HepG2 (cell line): Measurements from ENCODE around the gene NECTIN3. TPM values are rescaled to one million over a fixed set of nuclear protein-coding genes. Genes with fewer than 3 reads are reported as not detected.

Source experiments
- ATAC-seq: fragments of 200-7000 bp; cut with Tn5 transposase; 3 replicates; pipeline ENCODE4 v1.9.1; 2020; ENCODE audit warnings: mild to moderate bottlenecking, moderate library complexity
- BruUV-seq: library from RNA; stranded (reverse); fragments of 400-500 nt; replicated peaks from 2 replicates; lab custom pipeline; 2021; lab: Mats Ljungman, UMichigan
- CTCF ChIA-PET: fragments of 300-600 bp; formaldehyde crosslinking; extraction: SDS; loops from one replicate; lab custom pipeline; 2021; ENCODE audit warnings: low total read pairs, inconsistent platforms, low intra/inter-chr PET ratio; lab: Yijun Ruan, JAX
- POLR2A ChIA-PET: fragments of 350-600 bp; sonication (Branson Sonifier 250); formaldehyde crosslinking; loops from one replicate; lab custom pipeline; 2020; ENCODE audit warnings: antibody characterized with exemption, inconsistent platforms; lab: Yijun Ruan, JAX
- DNase-seq: peaks from one replicate; pipeline ENCODE4 v3.0.0-alpha.2; 2015; ENCODE audit warnings: low spot score
- FAIRE-seq: peaks from 3 replicates; lab custom pipeline; 2011; peaks lifted over from hg19 to GRCh38; lab: Jason Lieb, UNC
- H2AFZ ChIP-seq: one replicate; pipeline ENCODE4 v1.6.1; 2011; ENCODE audit warnings: low read length, inconsistent platforms
- H3K27ac ChIP-seq: fragments of 300-600 bp; 3 replicates; pipeline ENCODE4 v1.8.0; 2011; ENCODE audit warnings: mixed run types, mild to moderate bottlenecking, mixed read lengths, low read length, inconsistent platforms; ENCODE audit not compliant: insufficient read depth; ENCODE audit errors: extremely low read length
- H3K27me3 ChIP-seq, 2 experiments: fragments of 200-600 bp in 1 of 2; 2 replicates in 1 of 2; 3 replicates in 1 of 2; pipeline versions ENCODE4 v1.6.0 to v1.8.0; 2011; ENCODE audit warnings: low read length in 2 of 2, mild to moderate bottlenecking in 2 of 2, moderate library complexity in 2 of 2, inconsistent platforms in 1 of 2; ENCODE audit not compliant: insufficient read depth in 2 of 2, control insufficient read depth in 1 of 2
- H3K36me3 ChIP-seq, 2 experiments: fragments of 200-600 bp in 1 of 2; replicated peaks in 1 of 2; 2 replicates in 1 of 2; 3 replicates in 1 of 2; pipeline versions ENCODE4 v1.5.1 to v1.8.0; 2011; ENCODE audit warnings: low read length in 2 of 2, inconsistent platforms in 1 of 2; ENCODE audit not compliant: insufficient read depth in 2 of 2, control insufficient read depth in 1 of 2
- H3K4me1 ChIP-seq: 2 replicates; pipeline ENCODE4 v1.5.1; 2012; ENCODE audit warnings: low read length, inconsistent platforms; ENCODE audit not compliant: insufficient read depth
- H3K4me2 ChIP-seq: 2 replicates; pipeline ENCODE4 v1.6.0; 2011; ENCODE audit warnings: low read depth, low read length, inconsistent platforms
- H3K4me3 ChIP-seq, 3 experiments: fragments of 200-600 bp in 1 of 3; sonication (generic), shearing (Covaris generic) in 1 of 3; replicated peaks in 1 of 3; 2 replicates each; pipeline ENCODE4 v1.5.1; 2011 to 2016; ENCODE audit warnings: low read length in 3 of 3, inconsistent platforms in 2 of 3, low read depth in 2 of 3, mild to moderate bottlenecking in 2 of 3, control low read depth in 1 of 3, mixed read lengths in 1 of 3; ENCODE audit not compliant: insufficient read depth in 1 of 3
- H3K79me2 ChIP-seq: one replicate; pipeline ENCODE4 v1.6.1; 2011; ENCODE audit warnings: low read length, inconsistent platforms; ENCODE audit not compliant: insufficient read depth
- H3K9ac ChIP-seq: 2 replicates; pipeline ENCODE4 v1.6.0; 2011; ENCODE audit warnings: mild to moderate bottlenecking, low read depth, low read length, inconsistent platforms; ENCODE audit not compliant: insufficient read depth
- H3K9me3 ChIP-seq: 2 replicates; pipeline ENCODE4 v1.5.1; 2012; ENCODE audit warnings: mild to moderate bottlenecking, low read length
- H4K20me1 ChIP-seq: 2 replicates; pipeline ENCODE4 v1.6.0; 2011; ENCODE audit warnings: inconsistent platforms, mild to moderate bottlenecking, low read length, moderate library complexity; ENCODE audit not compliant: insufficient read depth
- ATF7 ChIP-seq, 2 experiments: fragments of 450-650 bp in 1 of 2; sonication (generic) in 1 of 2; formaldehyde crosslinking in 1 of 2; IDR thresholded peaks; 2 replicates each; pipeline versions ENCODE4 v1.4.0 to v1.6.1; 2016 to 2020; ENCODE audit warnings: antibody characterized with exemption in 1 of 2, mild to moderate bottlenecking in 1 of 2, missing genetic modification reagents in 1 of 2
- GTF2F1 ChIP-seq: fragments of 150-350 bp; IDR thresholded peaks from 2 replicates; pipeline ENCODE4 v1.6.1; 2014; ENCODE audit warnings: low read length
- MYNN ChIP-seq: sonication (generic); formaldehyde crosslinking; IDR thresholded peaks from 2 replicates; pipeline ENCODE4 v1.4.0; 2020; ENCODE audit warnings: mild to moderate bottlenecking, low read depth, missing genetic modification reagents
- RCOR2 ChIP-seq: IDR thresholded peaks from 2 replicates; pipeline ENCODE4 v1.6.1; 2016; ENCODE audit warnings: missing biosample characterization, missing genetic modification reagents
- SCMH1 ChIP-seq: sonication (generic); formaldehyde crosslinking; IDR thresholded peaks from 2 replicates; pipeline ENCODE4 v1.9.0; 2021; ENCODE audit warnings: missing genetic modification reagents, mild to moderate bottlenecking, borderline replicate concordance
- YEATS2 ChIP-seq: sonication (generic); formaldehyde crosslinking; IDR thresholded peaks from 2 replicates; pipeline ENCODE4 v1.4.0; 2020; ENCODE audit warnings: missing genetic modification reagents, borderline replicate concordance
- ZBTB3 ChIP-seq: sonication (generic); formaldehyde crosslinking; IDR thresholded peaks from 2 replicates; pipeline ENCODE4 v1.4.0; 2020; ENCODE audit warnings: low read depth, mild to moderate bottlenecking, moderate library complexity, missing genetic modification reagents, borderline replicate concordance
- ZFP41 ChIP-seq: sonication (generic); formaldehyde crosslinking; IDR thresholded peaks from 2 replicates; pipeline ENCODE4 v1.4.0; 2020; ENCODE audit warnings: mild to moderate bottlenecking, missing genetic modification reagents, borderline replicate concordance
- ZNF10 ChIP-seq: sonication (generic); formaldehyde crosslinking; IDR thresholded peaks from 2 replicates; pipeline ENCODE4 v1.4.0; 2020; ENCODE audit warnings: mild to moderate bottlenecking, low read depth, missing genetic modification reagents, borderline replicate concordance
- ZNF256 ChIP-seq: sonication (generic); formaldehyde crosslinking; conservative IDR thresholded peaks from 2 replicates; pipeline ENCODE4 v1.4.0; 2020; ENCODE audit warnings: missing genetic modification reagents
- ZNF761 ChIP-seq: sonication (generic); formaldehyde crosslinking; conservative IDR thresholded peaks from 2 replicates; pipeline ENCODE4 v1.4.0; 2020; ENCODE audit warnings: mild to moderate bottlenecking, missing genetic modification reagents
- in situ Hi-C: cut with HindIII; loops from 2 replicates; pipeline ENCODE4 v1.10.0; 2017; ENCODE audit warnings: low pct_unique_long_range_greater_than_20kb; ENCODE audit not compliant: extremely low pct_ligation_motif_present
- intact Hi-C: fragments of 100-400 bp; cut with micrococcal nuclease; formaldehyde crosslinking; loops from one replicate; pipeline ENCODE4 v1.10.0; 2022; ENCODE audit not compliant: unreplicated experiment
- polyA plus RNA-seq, 8 experiments: library from polyadenylated mRNA; depleted of rRNA in 3 of 8; stranded (reverse) in 7 of 8; unstranded in 1 of 8; fragments of >200 nt; fragmentation: Illumina TruSeq in 4 of 8; extraction: Trizol in 4 of 8; gene quantifications; 2 replicates each; pipeline versions ENCODE4 v1.2.1 to v1.2.3, GENCODE V29; 2011 to 2016; ENCODE audit warnings: low read depth in 4 of 8, missing spikeins in 1 of 8, mixed read lengths in 1 of 8; ENCODE audit not compliant: insufficient read depth in 1 of 8
- total RNA-seq, 5 experiments: library from RNA; depleted of rRNA; stranded (reverse); fragments of >200 nt; fragmentation: Illumina TruSeq; extraction: Trizol; gene quantifications; 2 replicates each; pipeline ENCODE4 v1.2.3, GENCODE V29; 2016; ENCODE audit warnings: low read depth in 1 of 5
- TF ChIP-seq, protein P1 (sequence below): sonication (generic); formaldehyde crosslinking; IDR thresholded peaks from 2 replicates; pipeline ENCODE4 v1.8.0; 2022; ENCODE audit warnings: missing genetic modification reagents, mild to moderate bottlenecking, inconsistent platforms, borderline replicate concordance
- TF ChIP-seq, protein P2 (sequence below): sonication (generic); formaldehyde crosslinking; IDR thresholded peaks from 2 replicates; pipeline ENCODE4 v1.9.0; 2022; ENCODE audit warnings: low read depth, missing genetic modification reagents
- TF ChIP-seq, protein P3 (sequence below): sonication (generic); formaldehyde crosslinking; IDR thresholded peaks from 2 replicates; pipeline ENCODE4 v1.5.1; 2020; ENCODE audit warnings: mild to moderate bottlenecking, moderate library complexity, missing genetic modification reagents

NECTIN3 gene
- total and polyA plus RNA-seq, 2 of the 13 experiments (the other 11 are each of a cell fraction or from before 2014, with no cell fraction given) = 10.4 to 45.1 TPM

DNA sequence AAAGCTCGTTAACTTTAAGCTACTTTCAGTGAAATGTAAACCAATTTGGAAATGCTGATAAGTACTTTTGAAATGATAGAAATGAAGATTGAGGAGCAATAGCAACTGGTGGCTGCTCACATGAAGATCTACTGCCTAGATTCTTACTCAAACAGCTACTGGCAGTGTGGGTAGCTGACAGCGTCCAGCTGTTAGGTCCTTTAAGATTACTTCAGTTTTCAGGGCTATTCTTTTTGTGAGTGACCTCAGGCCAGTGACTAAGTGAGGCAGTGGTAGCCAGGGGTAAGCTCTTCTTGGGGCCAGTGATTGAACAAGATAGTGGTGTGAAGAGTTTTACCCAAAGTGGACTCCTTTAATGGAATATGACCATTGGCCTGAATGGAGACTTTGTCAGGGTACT is 41.3 kb downstream of the NECTIN3 start (continued):
- TF ChIP-seq ZFP41 (CRISPR knock-in tag) = no peak
- TF ChIP-seq GTF2F1 = no peak
- TF ChIP-seq ZNF10 (CRISPR knock-in tag) = no peak
- TF ChIP-seq, protein P1, sequence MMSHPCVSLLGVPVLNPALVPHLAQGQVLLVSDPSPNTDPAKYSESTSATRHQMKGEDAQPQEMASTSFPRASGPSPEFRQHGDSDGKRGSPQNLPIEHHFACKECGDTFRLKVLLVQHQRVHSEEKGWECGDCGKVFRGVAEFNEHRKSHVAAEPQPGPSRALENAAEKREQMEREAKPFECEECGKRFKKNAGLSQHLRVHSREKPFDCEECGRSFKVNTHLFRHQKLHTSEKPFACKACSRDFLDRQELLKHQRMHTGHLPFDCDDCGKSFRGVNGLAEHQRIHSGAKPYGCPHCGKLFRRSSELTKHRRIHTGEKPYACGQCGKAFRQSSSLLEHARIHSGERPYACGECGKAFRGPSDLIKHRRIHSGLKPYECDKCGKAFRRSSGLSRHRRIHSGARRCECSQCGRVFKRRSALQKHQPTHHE (CRISPR knock-in tag) = no peak
- TF ChIP-seq ATF7 (IDR thresholded peaks at IDR 0.05) = no peak
- no peak for TF ChIP-seq ATF7 (CRISPR knock-in tag; IDR thresholded peaks at IDR 0.05)
- TF ChIP-seq SCMH1 = no peak
- no peak for TF ChIP-seq MYNN (CRISPR knock-in tag)

DNA sequence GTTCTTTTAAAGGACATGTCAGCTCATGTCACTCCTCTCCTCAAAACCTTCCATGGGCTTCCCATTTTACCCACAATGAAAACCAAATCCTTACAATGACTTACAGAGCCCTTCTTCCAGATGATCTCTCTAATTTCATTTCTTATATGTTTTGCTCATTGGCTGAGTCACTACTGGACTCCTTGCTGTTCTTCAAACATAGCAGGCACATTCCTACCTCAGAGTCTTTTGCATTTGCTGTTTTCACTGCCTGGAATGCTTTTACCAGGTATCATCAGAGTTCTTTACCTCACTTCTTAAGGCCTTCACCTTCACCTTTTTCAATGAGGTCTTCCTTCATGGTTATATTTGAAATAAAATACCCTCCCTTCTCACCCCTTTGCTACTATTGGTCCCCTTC is 57.3 kb downstream of the NECTIN3 start:
- TF ChIP-seq ZNF256 (no peak), ZBTB3 (no peak), YEATS2 (CRISPR knock-in tag) (no peak), RCOR2 (CRISPR knock-in tag) (no peak), ZNF761 (CRISPR knock-in tag) (no peak)
- TF ChIP-seq, protein P2, sequence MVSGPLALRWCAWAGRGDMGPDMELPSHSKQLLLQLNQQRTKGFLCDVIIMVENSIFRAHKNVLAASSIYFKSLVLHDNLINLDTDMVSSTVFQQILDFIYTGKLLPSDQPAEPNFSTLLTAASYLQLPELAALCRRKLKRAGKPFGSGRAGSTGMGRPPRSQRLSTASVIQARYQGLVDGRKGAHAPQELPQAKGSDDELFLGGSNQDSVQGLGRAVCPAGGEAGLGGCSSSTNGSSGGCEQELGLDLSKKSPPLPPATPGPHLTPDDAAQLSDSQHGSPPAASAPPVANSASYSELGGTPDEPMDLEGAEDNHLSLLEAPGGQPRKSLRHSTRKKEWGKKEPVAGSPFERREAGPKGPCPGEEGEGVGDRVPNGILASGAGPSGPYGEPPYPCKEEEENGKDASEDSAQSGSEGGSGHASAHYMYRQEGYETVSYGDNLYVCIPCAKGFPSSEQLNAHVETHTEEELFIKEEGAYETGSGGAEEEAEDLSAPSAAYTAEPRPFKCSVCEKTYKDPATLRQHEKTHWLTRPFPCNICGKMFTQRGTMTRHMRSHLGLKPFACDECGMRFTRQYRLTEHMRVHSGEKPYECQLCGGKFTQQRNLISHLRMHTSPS (CRISPR knock-in tag) = no peak
- TF ChIP-seq, protein P3, sequence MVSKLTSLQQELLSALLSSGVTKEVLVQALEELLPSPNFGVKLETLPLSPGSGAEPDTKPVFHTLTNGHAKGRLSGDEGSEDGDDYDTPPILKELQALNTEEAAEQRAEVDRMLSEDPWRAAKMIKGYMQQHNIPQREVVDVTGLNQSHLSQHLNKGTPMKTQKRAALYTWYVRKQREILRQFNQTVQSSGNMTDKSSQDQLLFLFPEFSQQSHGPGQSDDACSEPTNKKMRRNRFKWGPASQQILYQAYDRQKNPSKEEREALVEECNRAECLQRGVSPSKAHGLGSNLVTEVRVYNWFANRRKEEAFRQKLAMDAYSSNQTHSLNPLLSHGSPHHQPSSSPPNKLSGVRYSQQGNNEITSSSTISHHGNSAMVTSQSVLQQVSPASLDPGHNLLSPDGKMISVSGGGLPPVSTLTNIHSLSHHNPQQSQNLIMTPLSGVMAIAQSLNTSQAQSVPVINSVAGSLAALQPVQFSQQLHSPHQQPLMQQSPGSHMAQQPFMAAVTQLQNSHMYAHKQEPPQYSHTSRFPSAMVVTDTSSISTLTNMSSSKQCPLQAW (CRISPR knock-in tag) = no peak
- Histone ChIP-seq H3K27me3 (no peaks in the 10 kb centered on the region), H2AFZ (no peak overlapping the region), H3K4me2 (no peak overlapping the region), H4K20me1 (no peaks in the 10 kb centered on the region), H3K79me2 (no peaks in the 10 kb centered on the region), H3K36me3 (no peaks in the 10 kb centered on the region; a peak in 1 of 5 replicates), H3K9ac (no peak overlapping the region), H3K9me3 (no peaks in the 10 kb centered on the region), H3K4me3 (no peak overlapping the region), H3K27ac (no peak overlapping the region), H3K4me1 (no peaks in the 10 kb centered on the region)
- CTCF ChIA-PET = no interaction called here
- BruUV-seq = no TSS peak
- intact Hi-C loops = no loop called here
- DNase-seq (no peak), FAIRE-seq (no peak), ATAC-seq (no peak)
- POLR2A ChIA-PET = no interaction called here
- in situ Hi-C loops = no loop called here
